HCT116 (cell line): ENCODE measurements around the gene TUT4. TPM values are rescaled to one million over a fixed set of nuclear protein-coding genes. Genes with fewer than 3 reads are reported as not detected.

Experiments used
- ATAC-seq: fragments of 200-7000 bp; cut with Tn5 transposase; 2 replicates; pipeline ENCODE4 v1.9.1; 2020; ENCODE audit warnings: mild to moderate bottlenecking, moderate library complexity
- BruUV-seq: library from RNA; stranded (reverse); fragments of 400-500 nt; replicated peaks from 2 replicates; lab custom pipeline; 2021; lab: Mats Ljungman, UMichigan
- CTCF ChIA-PET: fragments of 300-600 bp; sonication (Branson Sonifier 250); formaldehyde crosslinking; loops from one replicate; lab custom pipeline; 2021; ENCODE audit warnings: antibody characterized with exemption; lab: Charles Lee
- POLR2A ChIA-PET: fragments of 300-600, 350-600 bp; sonication (Branson Sonifier 250); formaldehyde crosslinking; loops from one replicate; lab custom pipeline; 2021; ENCODE audit warnings: antibody characterized with exemption; lab: Charles Lee
- RAD21 ChIA-PET, 2 experiments: fragments of 300-600 bp; sonication (Branson Sonifier 250); formaldehyde crosslinking; loops; one replicate each; lab custom pipeline; 2023; ENCODE audit warnings: low total read pairs in 2 of 2; ENCODE audit not compliant: uncharacterized antibody in 2 of 2, unreplicated experiment in 2 of 2, low non-redundant PET in 1 of 2; lab: Charles Lee
- DNase-seq: peaks from one replicate; pipeline ENCODE4 v3.0.0-alpha.2; 2010; ENCODE audit warnings: low read depth, low spot score
- H2AFZ ChIP-seq: fragments of 200-600 bp; shearing (Covaris generic), sonication (generic); 2 replicates; pipeline ENCODE4 v1.6.1; 2017; ENCODE audit warnings: low read depth, mixed run types, mixed read lengths, antibody characterized with exemption, low read length; ENCODE audit not compliant: poor library complexity, severe bottlenecking
- H3K27ac ChIP-seq: 2 replicates; pipeline ENCODE4 v1.5.1; 2012; ENCODE audit warnings: low read depth, low read length
- H3K27me3 ChIP-seq: fragments of 200-600 bp; sonication (generic); 2 replicates; pipeline ENCODE4 v1.6.1; 2016; ENCODE audit warnings: mixed run types, low read length, mixed read lengths; ENCODE audit not compliant: insufficient read depth
- H3K36me3 ChIP-seq, 2 experiments: fragments of 200-500 bp in 1 of 2; fragments of 200-600 bp in 1 of 2; sonication (Bioruptor generic) in 1 of 2; sonication (generic) in 1 of 2; 2 replicates each; pipeline versions ENCODE4 v1.5.1 to v1.6.1; 2014 to 2016; ENCODE audit warnings: low read length in 2 of 2, inconsistent platforms in 1 of 2, mixed read lengths in 1 of 2, mixed run types in 1 of 2; ENCODE audit not compliant: insufficient read depth in 2 of 2, control insufficient read depth in 1 of 2
- H3K4me1 ChIP-seq, 2 experiments: fragments of 200-600 bp in 1 of 2; sonication (generic) in 1 of 2; 2 replicates each; pipeline versions ENCODE4 v1.5.1 to v1.6.1; 2012 to 2017; ENCODE audit warnings: low read length in 2 of 2, inconsistent platforms in 1 of 2, mild to moderate bottlenecking in 1 of 2, mixed read lengths in 1 of 2, mixed run types in 1 of 2, moderate library complexity in 1 of 2; ENCODE audit not compliant: insufficient read depth in 2 of 2, control insufficient read depth in 1 of 2
- H3K4me2 ChIP-seq: fragments of 200-600 bp; sonication (generic); 2 replicates; pipeline ENCODE4 v1.6.1; 2017; ENCODE audit warnings: mixed run types, low read length, mixed read lengths
- H3K4me3 ChIP-seq, 2 experiments: fragments of 200-600 bp in 1 of 2; sonication (generic) in 1 of 2; replicated peaks in 1 of 2; 2 replicates each; pipeline ENCODE4 v1.5.1; 2011 to 2016; ENCODE audit warnings: low read length in 2 of 2, control low read depth in 1 of 2, low read depth in 1 of 2, mild to moderate bottlenecking in 1 of 2, mixed read lengths in 1 of 2, mixed run types in 1 of 2
- H3K79me2 ChIP-seq: fragments of 200-600 bp; sonication (generic); 2 replicates; pipeline ENCODE4 v1.6.1; 2017; ENCODE audit warnings: mild to moderate bottlenecking, mixed run types, low read length, moderate library complexity, mixed read lengths; ENCODE audit not compliant: insufficient read depth
- H3K9ac ChIP-seq: fragments of 200-600 bp; sonication (generic); 2 replicates; pipeline ENCODE4 v1.6.1; 2016; ENCODE audit warnings: low read length, mixed read lengths
- H3K9me2 ChIP-seq: fragments of 200-600 bp; sonication (generic), shearing (Covaris generic); 2 replicates; pipeline ENCODE4 v1.6.1; 2017; ENCODE audit warnings: mixed run types, mild to moderate bottlenecking, moderate library complexity; ENCODE audit not compliant: insufficient read depth
- H3K9me3 ChIP-seq, 2 experiments: fragments of 200-500 bp in 1 of 2; fragments of 200-600 bp in 1 of 2; sonication (Bioruptor generic) in 1 of 2; sonication (generic) in 1 of 2; 2 replicates each; pipeline ENCODE4 v1.6.1; 2014 to 2017; ENCODE audit warnings: low read length in 2 of 2, mixed read lengths in 2 of 2, inconsistent platforms in 1 of 2, low read depth in 1 of 2, mild to moderate bottlenecking in 1 of 2, mixed run types in 1 of 2, moderate library complexity in 1 of 2; ENCODE audit not compliant: control insufficient read depth in 1 of 2, insufficient read depth in 1 of 2
- H4K20me1 ChIP-seq: fragments of 200-600 bp; sonication (generic), shearing (Covaris generic); 2 replicates; pipeline ENCODE4 v1.6.1; 2017; ENCODE audit warnings: mixed run types, mild to moderate bottlenecking, moderate library complexity; ENCODE audit not compliant: insufficient read depth
- ATF3 ChIP-seq: IDR thresholded peaks from 2 replicates; pipeline ENCODE4 v1.6.1; 2012
- CBX3 ChIP-seq: IDR thresholded peaks from 2 replicates; pipeline ENCODE4 v1.6.1; 2012; ENCODE audit warnings: low read depth
- ELF1 ChIP-seq: IDR thresholded peaks from 2 replicates; pipeline ENCODE4 v1.6.1; 2012; ENCODE audit warnings: low read depth, borderline replicate concordance
- EZH2 ChIP-seq: fragments of 200-600 bp; sonication (generic); IDR thresholded peaks from 2 replicates; pipeline ENCODE4 v1.6.1; 2017; ENCODE audit warnings: antibody characterized with exemption, mixed run types
- EZH2phosphoT487 ChIP-seq: fragments of 200-600 bp; IDR thresholded peaks from 2 replicates; pipeline ENCODE4 v1.6.1; 2018; ENCODE audit warnings: antibody characterized with exemption, borderline replicate concordance
- FOSL1 ChIP-seq: IDR thresholded peaks from 2 replicates; pipeline ENCODE4 v1.6.1; 2012; ENCODE audit warnings: low read depth
- JUND ChIP-seq: IDR thresholded peaks from 2 replicates; pipeline ENCODE4 v1.6.1; 2012
- MAX ChIP-seq: IDR thresholded peaks from 2 replicates; pipeline ENCODE4 v1.6.1; 2012
- POLR2A ChIP-seq: IDR thresholded peaks from 2 replicates; pipeline ENCODE4 v1.7.0; 2011; ENCODE audit warnings: borderline replicate concordance; ENCODE audit not compliant: insufficient read depth, insufficient read length; ENCODE audit errors: extremely low read depth
- POLR2AphosphoS5 ChIP-seq: IDR thresholded peaks from 2 replicates; pipeline ENCODE4 v1.6.1; 2011; ENCODE audit warnings: mild to moderate bottlenecking, low read depth, low read length, moderate library complexity
- RAD21 ChIP-seq: IDR thresholded peaks from 2 replicates; pipeline ENCODE4 v1.6.1; 2012; ENCODE audit warnings: low read depth, mild to moderate bottlenecking
- REST ChIP-seq: IDR thresholded peaks from 2 replicates; pipeline ENCODE4 v1.6.1; 2012; ENCODE audit warnings: low read depth
- SIN3A ChIP-seq: IDR thresholded peaks from 2 replicates; pipeline ENCODE4 v1.6.1; 2012; ENCODE audit warnings: low read depth
- SRF ChIP-seq: IDR thresholded peaks from 2 replicates; pipeline ENCODE4 v1.6.1; 2012; ENCODE audit warnings: low read depth
- YY1 ChIP-seq: IDR thresholded peaks from 2 replicates; pipeline ENCODE4 v1.6.1; 2011; ENCODE audit warnings: low read length, low read depth, moderate library complexity, mild to moderate bottlenecking; ENCODE audit not compliant: insufficient replicate concordance; ENCODE audit errors: extremely low read depth
- ZBTB33 ChIP-seq: IDR thresholded peaks from 2 replicates; pipeline ENCODE4 v1.6.1; 2011; ENCODE audit warnings: mild to moderate bottlenecking, low read length, moderate library complexity; ENCODE audit not compliant: insufficient replicate concordance; ENCODE audit errors: extremely low read depth
- ZFX ChIP-seq: fragments of 450-650 bp; IDR thresholded peaks from 2 replicates; pipeline ENCODE4 v1.6.1; 2017
- ZNF274 ChIP-seq: fragments of 200-500 bp; sonication (Bioruptor generic); IDR thresholded peaks from 2 replicates; pipeline ENCODE4 v1.6.1; 2014; ENCODE audit warnings: mild to moderate bottlenecking, low read depth, low read length, inconsistent platforms
- intact Hi-C: fragments of 100-400 bp; cut with micrococcal nuclease; formaldehyde crosslinking; loops from 2 replicates; pipeline ENCODE4 v1.10.0; 2022
- total RNA-seq: library from RNA; stranded (reverse); gene quantifications from one replicate; pipeline ENCODE4 v1.2.1, GENCODE V29; 2021; ENCODE audit not compliant: unreplicated experiment

TUT4 gene
- total RNA-seq, 1 experiment from 2014 or later: 50.0 TPM

GRCh38 chr1:52420713-52421112 lies 132.2 kb downstream of the TUT4 start:
- H3K4me3 ChIP-seq: no peak overlapping the region
- ChIA-PET CTCF (no interaction called here), RAD21 (no interaction called here), POLR2A (no interaction called here)
- H3K79me2 ChIP-seq: no peaks in the 10 kb centered on the region
- no peak overlapping the region for H3K4me2 ChIP-seq
- intact Hi-C loops: no loop called here
- BruUV-seq: no TSS peak
- no peak for ATAC-seq
- no peak overlapping the region for H3K9ac ChIP-seq
- TF ChIP-seq ELF1 (no peak), RAD21 (no peak), JUND (no peak), REST (no peak), ZBTB33 (no peak), EZH2 (no peak), YY1 (no peak), ATF3 (no peak), SIN3A (no peak), POLR2AphosphoS5 (no peak), ZNF274 (no peak), ZFX (no peak), POLR2A (no peak), EZH2phosphoT487 (no peak), SRF (no peak), MAX (no peak), CBX3 (no peak), FOSL1 (no peak)
- DNase-seq: no peak
- H3K27ac ChIP-seq: no peak overlapping the region
- no peak overlapping the region for H2AFZ ChIP-seq
- H3K27me3 ChIP-seq: no peaks in the 10 kb centered on the region
- H3K4me1 ChIP-seq: no peaks in the 10 kb centered on the region
- H4K20me1 ChIP-seq: no peaks in the 10 kb centered on the region
- H3K9me3 ChIP-seq: no peaks in the 10 kb centered on the region
- H3K36me3 ChIP-seq: peaks cover 26 to 49% of the 10 kb centered on the region in 2 experiments; a peak in 3 of 4 replicates
- no peaks in the 10 kb centered on the region for H3K9me2 ChIP-seq
